H9 (cell line): ENCODE results near the gene IFT80. TPM values are rescaled to one million over a fixed set of nuclear protein-coding genes. Genes with fewer than 3 reads are reported as not detected.
"Not testable (repeated sequence)": the region's sequence is repeated elsewhere in the genome, so short reads cannot be mapped to it uniquely, and the experiment has no call there.

Source experiments
- DNase-seq: peaks from one replicate; pipeline ENCODE4 v3.0.0-alpha.2; 2017
- H2AFZ ChIP-seq: one replicate; pipeline ENCODE4 v1.6.1; 2013; ENCODE audit warnings: mild to moderate bottlenecking, low read length, control low read depth, moderate library complexity
- H2AK5ac ChIP-seq: 2 replicates; pipeline ENCODE4 v1.6.1; 2013; ENCODE audit warnings: low read length, control low read depth, mixed read lengths; ENCODE audit not compliant: insufficient read length
- H2BK120ac ChIP-seq: one replicate; pipeline ENCODE4 v1.6.1; 2013; ENCODE audit warnings: low read depth, mild to moderate bottlenecking, low read length, control low read depth, inconsistent platforms; ENCODE audit not compliant: poor library complexity, severe bottlenecking
- H2BK12ac ChIP-seq: 2 replicates; pipeline ENCODE4 v1.6.1; 2013; ENCODE audit warnings: low read length, control low read depth, mixed read lengths, low read depth; ENCODE audit not compliant: insufficient read length
- H2BK15ac ChIP-seq: 2 replicates; pipeline ENCODE4 v1.6.1; 2013; ENCODE audit warnings: low read depth, low read length, control low read depth
- H2BK20ac ChIP-seq: one replicate; pipeline ENCODE4 v1.6.1; 2013; ENCODE audit warnings: low read depth, mild to moderate bottlenecking, low read length, control low read depth, inconsistent platforms; ENCODE audit not compliant: poor library complexity, severe bottlenecking
- H2BK5ac ChIP-seq: 2 replicates; pipeline ENCODE4 v1.6.1; 2013; ENCODE audit warnings: low read length, control low read depth, mixed read lengths; ENCODE audit not compliant: insufficient read length
- H3K14ac ChIP-seq: 2 replicates; pipeline ENCODE4 v1.6.1; 2013; ENCODE audit warnings: low read length, control low read depth; ENCODE audit not compliant: insufficient read depth
- H3K18ac ChIP-seq: 2 replicates; pipeline ENCODE4 v1.6.1; 2013; ENCODE audit warnings: low read depth, mild to moderate bottlenecking, mixed read lengths, low read length, control low read depth; ENCODE audit not compliant: insufficient read length
- H3K23ac ChIP-seq: 2 replicates; pipeline ENCODE4 v1.6.1; 2013; ENCODE audit warnings: low read length, control low read depth, mixed read lengths, low read depth; ENCODE audit not compliant: insufficient read length
- H3K23me2 ChIP-seq: 2 replicates; pipeline ENCODE4 v1.6.1; 2013; ENCODE audit warnings: low read depth, mild to moderate bottlenecking, mixed read lengths, low read length, control low read depth; ENCODE audit not compliant: insufficient read length, poor library complexity, severe bottlenecking
- H3K27ac ChIP-seq: 2 replicates; pipeline ENCODE4 v1.5.1; 2013; ENCODE audit warnings: low read length, control low read depth, mixed read lengths, low read depth; ENCODE audit not compliant: insufficient read length
- H3K27me3 ChIP-seq: 2 replicates; pipeline ENCODE4 v1.6.1; 2013; ENCODE audit warnings: low read length, control low read depth, inconsistent platforms; ENCODE audit not compliant: insufficient read depth
- H3K4ac ChIP-seq: 2 replicates; pipeline ENCODE4 v1.6.1; 2013; ENCODE audit warnings: low read depth, mild to moderate bottlenecking, control low read depth, inconsistent platforms, low read length, moderate library complexity
- H3K4me1 ChIP-seq: 2 replicates; pipeline ENCODE4 v1.6.1; 2013; ENCODE audit warnings: low read length, control low read depth, inconsistent platforms; ENCODE audit not compliant: insufficient read depth
- H3K4me2 ChIP-seq: 2 replicates; pipeline ENCODE4 v1.6.1; 2013; ENCODE audit warnings: low read length, control low read depth, mixed read lengths; ENCODE audit not compliant: insufficient read length, insufficient read depth
- H3K56ac ChIP-seq: 2 replicates; pipeline ENCODE4 v1.6.1; 2013; ENCODE audit warnings: low read depth, mild to moderate bottlenecking, mixed read lengths, low read length, control low read depth; ENCODE audit not compliant: insufficient read length
- H3K79me1 ChIP-seq: 2 replicates; pipeline ENCODE4 v1.6.1; 2013; ENCODE audit warnings: low read depth, mild to moderate bottlenecking, moderate library complexity, low read length, control low read depth, inconsistent platforms; ENCODE audit not compliant: insufficient read depth, poor library complexity, severe bottlenecking
- H3K79me2 ChIP-seq: 2 replicates; pipeline ENCODE4 v1.6.1; 2013; ENCODE audit warnings: low read length, control low read depth, inconsistent platforms; ENCODE audit not compliant: insufficient read depth
- H3K9ac ChIP-seq: 2 replicates; pipeline ENCODE4 v1.6.1; 2013; ENCODE audit warnings: low read length, control low read depth, mixed read lengths; ENCODE audit not compliant: insufficient read length; ENCODE audit errors: extremely low read depth
- H3K9me3 ChIP-seq: one replicate; pipeline ENCODE4 v1.6.1; 2013; ENCODE audit warnings: low read depth, low read length, inconsistent platforms; ENCODE audit not compliant: control insufficient read depth
- H3T11ph ChIP-seq: one replicate; pipeline ENCODE4 v1.6.1; 2013; ENCODE audit warnings: mild to moderate bottlenecking, low read length, control low read depth, inconsistent platforms
- H4K20me1 ChIP-seq: one replicate; pipeline ENCODE4 v1.6.1; 2013; ENCODE audit not compliant: control insufficient read depth, insufficient read length, insufficient read depth
- H4K5ac ChIP-seq: 2 replicates; pipeline ENCODE4 v1.6.1; 2013; ENCODE audit warnings: low read depth, mild to moderate bottlenecking, mixed read lengths, low read length, control low read depth; ENCODE audit not compliant: insufficient read length
- H4K8ac ChIP-seq: replicated peaks from 2 replicates; pipeline ENCODE4 v1.6.1; 2013; ENCODE audit warnings: low read length, control low read depth, mixed read lengths, low read depth; ENCODE audit not compliant: insufficient read length
- H4K91ac ChIP-seq: 2 replicates; pipeline ENCODE4 v1.6.1; 2013; ENCODE audit warnings: low read depth, mild to moderate bottlenecking, moderate library complexity, mixed read lengths, low read length, control low read depth; ENCODE audit not compliant: insufficient read length
- H3K27ac Mint-ChIP-seq, 3 experiments: 2 replicates in 2 of 3; 3 replicates in 1 of 3; pipeline ENCODE4 v1.8.0; 2020 to 2021; ENCODE audit warnings: mixed read lengths in 3 of 3, mild to moderate bottlenecking in 1 of 3, moderate library complexity in 1 of 3
- H3K27me3 Mint-ChIP-seq: 2 replicates; pipeline ENCODE4 v1.8.0; 2021; ENCODE audit warnings: low read depth, mild to moderate bottlenecking, moderate library complexity, mixed read lengths
- H3K36me3 Mint-ChIP-seq, 3 experiments: 2 replicates in 2 of 3; 3 replicates in 1 of 3; pipeline ENCODE4 v1.8.0; 2020 to 2021; ENCODE audit warnings: low read depth in 3 of 3, mixed read lengths in 3 of 3; ENCODE audit not compliant: insufficient read depth in 1 of 3
- H3K4me1 Mint-ChIP-seq, 2 experiments: 2 replicates each; pipeline ENCODE4 v1.8.0; 2020; ENCODE audit warnings: mixed read lengths in 2 of 2
- H3K4me3 Mint-ChIP-seq, 2 experiments: 2 replicates in 1 of 2; 3 replicates in 1 of 2; pipeline ENCODE4 v1.8.0; 2020 to 2021; ENCODE audit warnings: mild to moderate bottlenecking in 2 of 2, mixed read lengths in 2 of 2, moderate library complexity in 1 of 2
- H3K9me3 Mint-ChIP-seq, 2 experiments: 2 replicates in 1 of 2; 3 replicates in 1 of 2; pipeline ENCODE4 v1.8.0; 2020; ENCODE audit warnings: mild to moderate bottlenecking in 2 of 2, mixed read lengths in 2 of 2, moderate library complexity in 1 of 2
- WGBS: extraction: QIAGEN DNeasy Blood & Tissue Kit; methylation state at CpG from one replicate; pipeline ENCODE4 v1.1.7; 2013; ENCODE audit warnings: missing lambda C conversion rate, low lambda C conversion rate, mixed read lengths; ENCODE audit not compliant: insufficient read length; ENCODE audit errors: extremely low coverage; 5-methylcytosine and 5-hydroxymethylcytosine counted together
- total RNA-seq: library from RNA; stranded (reverse); gene quantifications from 2 replicates; pipeline ENCODE4 v1.2.1, GENCODE V29; 2021
- TF ChIP-seq, protein P1 (sequence below): fragments of 200-600 bp; sonication (generic); conservative IDR thresholded peaks from 3 replicates; pipeline ENCODE4 v1.8.0; 2021; ENCODE audit warnings: antibody characterized with exemption, mild to moderate bottlenecking

IFT80 gene
- total RNA-seq, 1 experiment from 2014 or later: 29.0 TPM

DNA sequence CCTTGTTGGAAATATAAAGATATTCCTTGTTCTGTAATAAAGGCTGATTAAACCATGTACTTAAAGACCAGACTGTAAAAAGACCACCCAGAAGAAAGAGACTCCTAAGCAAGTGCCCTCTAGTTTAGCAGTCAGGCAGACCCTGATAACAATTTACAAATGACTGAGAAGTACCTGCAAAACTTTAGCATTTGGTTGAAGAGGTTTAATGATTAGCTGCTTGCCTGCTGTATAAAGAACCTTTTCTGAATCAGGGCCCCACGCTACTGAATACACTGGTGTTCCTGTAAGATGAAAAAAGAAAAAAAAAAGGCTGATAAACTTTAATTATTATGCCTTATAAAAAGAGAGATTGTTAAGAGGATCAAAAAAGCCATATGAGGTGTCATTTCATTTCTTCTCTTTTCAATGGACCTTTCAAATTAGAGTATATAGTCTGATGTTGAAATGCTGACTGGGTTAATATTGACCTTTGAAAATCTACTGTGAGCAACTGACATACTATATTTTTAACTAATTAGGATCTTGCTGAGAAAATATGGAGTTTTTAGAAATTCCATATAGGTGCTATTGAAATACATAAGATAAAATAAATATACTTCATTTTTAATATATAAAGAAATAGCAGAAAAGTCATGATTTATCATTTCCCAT lies 33.0 kb downstream of the IFT80 start:
- H3K79me1 ChIP-seq: no peaks in the 10 kb centered on the region
- no peak overlapping the region for H3K27ac ChIP-seq
- no peak overlapping the region for H3K23ac ChIP-seq
- H4K91ac ChIP-seq: no peak overlapping the region
- no peak overlapping the region for H3K27ac Mint-ChIP-seq
- H3K9me3 ChIP-seq: no peaks in the 10 kb centered on the region
- no peak overlapping the region for H2BK20ac ChIP-seq
- H3K27me3 Mint-ChIP-seq: no peaks in the 10 kb centered on the region
- H4K5ac ChIP-seq: no peak overlapping the region
- no peak overlapping the region for H2BK120ac ChIP-seq
- no peaks in the 10 kb centered on the region for H3K23me2 ChIP-seq
- no peak overlapping the region for H3K4ac ChIP-seq
- no peak overlapping the region for H3K4me3 Mint-ChIP-seq
- peaks cover under 1% of the 10 kb centered on the region in 2 experiments; a peak in 2 of 4 replicates for H3K4me1 Mint-ChIP-seq
- no peaks in the 10 kb centered on the region for H3K9me3 Mint-ChIP-seq
- no peak overlapping the region for H2AFZ ChIP-seq
- H3K18ac ChIP-seq: no peak overlapping the region
- WGBS: no CpG with 5 or more reads among the region's 1 CpG
- H3K56ac ChIP-seq: no peak overlapping the region
- no peak overlapping the region for H2BK15ac ChIP-seq
- H3K4me1 ChIP-seq: no peaks in the 10 kb centered on the region
- H4K8ac ChIP-seq: no peak overlapping the region
- DNase-seq: no peak
- H2BK5ac ChIP-seq: no peak overlapping the region
- no peaks in the 10 kb centered on the region for H4K20me1 ChIP-seq
- peaks cover 0 to 2% (median 0%) of the 10 kb centered on the region in 3 experiments; a peak in 2 of 7 replicates for H3K36me3 Mint-ChIP-seq
- H3K14ac ChIP-seq: no peak overlapping the region
- no peak overlapping the region for H2BK12ac ChIP-seq
- no peaks in the 10 kb centered on the region for H3K79me2 ChIP-seq
- H3K9ac ChIP-seq: no peak overlapping the region
- TF ChIP-seq, protein P1, sequence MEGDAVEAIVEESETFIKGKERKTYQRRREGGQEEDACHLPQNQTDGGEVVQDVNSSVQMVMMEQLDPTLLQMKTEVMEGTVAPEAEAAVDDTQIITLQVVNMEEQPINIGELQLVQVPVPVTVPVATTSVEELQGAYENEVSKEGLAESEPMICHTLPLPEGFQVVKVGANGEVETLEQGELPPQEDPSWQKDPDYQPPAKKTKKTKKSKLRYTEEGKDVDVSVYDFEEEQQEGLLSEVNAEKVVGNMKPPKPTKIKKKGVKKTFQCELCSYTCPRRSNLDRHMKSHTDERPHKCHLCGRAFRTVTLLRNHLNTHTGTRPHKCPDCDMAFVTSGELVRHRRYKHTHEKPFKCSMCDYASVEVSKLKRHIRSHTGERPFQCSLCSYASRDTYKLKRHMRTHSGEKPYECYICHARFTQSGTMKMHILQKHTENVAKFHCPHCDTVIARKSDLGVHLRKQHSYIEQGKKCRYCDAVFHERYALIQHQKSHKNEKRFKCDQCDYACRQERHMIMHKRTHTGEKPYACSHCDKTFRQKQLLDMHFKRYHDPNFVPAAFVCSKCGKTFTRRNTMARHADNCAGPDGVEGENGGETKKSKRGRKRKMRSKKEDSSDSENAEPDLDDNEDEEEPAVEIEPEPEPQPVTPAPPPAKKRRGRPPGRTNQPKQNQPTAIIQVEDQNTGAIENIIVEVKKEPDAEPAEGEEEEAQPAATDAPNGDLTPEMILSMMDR: no peak
- H3K27me3 ChIP-seq: no peaks in the 10 kb centered on the region
- no peak overlapping the region for H3K4me2 ChIP-seq
- H3T11ph ChIP-seq: no peak overlapping the region
- no peak overlapping the region for H2AK5ac ChIP-seq

DNA sequence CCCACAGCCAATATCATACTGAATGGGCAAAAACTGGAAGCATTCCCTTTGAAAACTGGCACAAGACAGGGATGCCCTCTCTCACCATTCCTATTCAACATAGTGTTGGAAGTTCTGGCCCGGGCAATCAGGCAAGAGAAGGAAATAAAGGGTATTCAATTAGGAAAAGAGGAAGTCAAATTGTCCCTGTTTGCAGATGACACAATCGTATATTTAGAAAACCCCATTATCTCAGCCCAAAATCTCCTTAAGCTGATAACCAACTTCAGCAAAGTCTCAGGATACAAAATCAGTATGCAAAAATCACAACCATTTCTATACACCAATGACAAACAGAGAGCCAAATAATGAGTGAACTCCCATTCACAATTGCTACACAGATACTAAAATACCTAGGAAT lies 36.1 kb downstream of the IFT80 start:
- H2AFZ ChIP-seq, H4K5ac ChIP-seq, H3K27me3 ChIP-seq, H3K4me3 Mint-ChIP-seq, H3K9me3 ChIP-seq, H3K4ac ChIP-seq, H3K36me3 Mint-ChIP-seq, H3K4me1 ChIP-seq, H3K56ac ChIP-seq, H3K27ac ChIP-seq, H2BK20ac ChIP-seq, H2BK15ac ChIP-seq, H3K4me2 ChIP-seq, H4K8ac ChIP-seq, H2BK120ac ChIP-seq, H3K18ac ChIP-seq, H3K23me2 ChIP-seq, H2AK5ac ChIP-seq, H4K91ac ChIP-seq, DNase-seq, H2BK12ac ChIP-seq, H3K9ac ChIP-seq, H4K20me1 ChIP-seq, H3T11ph ChIP-seq, H2BK5ac ChIP-seq, H3K27me3 Mint-ChIP-seq, H3K9me3 Mint-ChIP-seq, H3K4me1 Mint-ChIP-seq, H3K23ac ChIP-seq, H3K79me1 ChIP-seq, H3K27ac Mint-ChIP-seq, H3K14ac ChIP-seq, H3K79me2 ChIP-seq: not testable (repeated sequence)
- WGBS: no CpG with 5 or more reads among the region's 2 CpGs
